AG10803 (cell line): ENCODE measurements around the gene PLEKHA8.

Experiments
- DNase-seq: peaks from one replicate; pipeline ENCODE4 v3.0.0; 2010; ENCODE audit warnings: low read depth
- H3K4me3 ChIP-seq: 2 replicates; pipeline ENCODE4 v1.5.1; 2011; ENCODE audit warnings: mild to moderate bottlenecking, low read length, control low read depth
- TF ChIP-seq, protein P1 (sequence below): conservative IDR thresholded peaks from 2 replicates; pipeline ENCODE4 v1.5.1; 2011; ENCODE audit warnings: mild to moderate bottlenecking, low read length, control low read depth, inconsistent platforms

PLEKHA8 gene

DNA sequence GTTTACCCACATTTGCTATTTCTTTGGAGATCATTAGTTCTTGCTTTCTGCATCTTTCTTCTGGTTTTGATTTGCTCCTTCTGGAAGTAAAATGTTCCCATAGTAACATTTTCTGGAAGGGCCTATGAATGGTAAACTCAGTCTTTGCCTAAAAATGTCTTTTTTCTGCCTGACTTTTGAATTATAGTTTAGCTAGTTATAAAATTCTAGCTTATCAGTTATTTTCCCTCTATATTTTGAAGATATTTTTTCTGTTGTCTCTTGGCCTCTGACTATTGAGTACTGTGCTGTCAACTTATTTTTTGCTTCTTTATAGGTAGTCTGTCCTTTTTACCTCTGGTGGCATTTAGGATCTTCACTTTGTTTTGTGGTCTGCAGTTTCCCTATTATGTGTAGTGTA is 84.9 kb downstream of the PLEKHA8 start:
- TF ChIP-seq, protein P1, sequence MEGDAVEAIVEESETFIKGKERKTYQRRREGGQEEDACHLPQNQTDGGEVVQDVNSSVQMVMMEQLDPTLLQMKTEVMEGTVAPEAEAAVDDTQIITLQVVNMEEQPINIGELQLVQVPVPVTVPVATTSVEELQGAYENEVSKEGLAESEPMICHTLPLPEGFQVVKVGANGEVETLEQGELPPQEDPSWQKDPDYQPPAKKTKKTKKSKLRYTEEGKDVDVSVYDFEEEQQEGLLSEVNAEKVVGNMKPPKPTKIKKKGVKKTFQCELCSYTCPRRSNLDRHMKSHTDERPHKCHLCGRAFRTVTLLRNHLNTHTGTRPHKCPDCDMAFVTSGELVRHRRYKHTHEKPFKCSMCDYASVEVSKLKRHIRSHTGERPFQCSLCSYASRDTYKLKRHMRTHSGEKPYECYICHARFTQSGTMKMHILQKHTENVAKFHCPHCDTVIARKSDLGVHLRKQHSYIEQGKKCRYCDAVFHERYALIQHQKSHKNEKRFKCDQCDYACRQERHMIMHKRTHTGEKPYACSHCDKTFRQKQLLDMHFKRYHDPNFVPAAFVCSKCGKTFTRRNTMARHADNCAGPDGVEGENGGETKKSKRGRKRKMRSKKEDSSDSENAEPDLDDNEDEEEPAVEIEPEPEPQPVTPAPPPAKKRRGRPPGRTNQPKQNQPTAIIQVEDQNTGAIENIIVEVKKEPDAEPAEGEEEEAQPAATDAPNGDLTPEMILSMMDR = no peak
- no peak for DNase-seq

GRCh38 chr7:30114536-30115238 is 86.5 kb downstream of the PLEKHA8 start:
- TF ChIP-seq, protein P1 = no peak
- no peak for DNase-seq
- no peak overlapping the region for H3K4me3 ChIP-seq

More for the DNA sequence above, 84.9 kb downstream of the PLEKHA8 start:
- no peak overlapping the region for H3K4me3 ChIP-seq

DNA sequence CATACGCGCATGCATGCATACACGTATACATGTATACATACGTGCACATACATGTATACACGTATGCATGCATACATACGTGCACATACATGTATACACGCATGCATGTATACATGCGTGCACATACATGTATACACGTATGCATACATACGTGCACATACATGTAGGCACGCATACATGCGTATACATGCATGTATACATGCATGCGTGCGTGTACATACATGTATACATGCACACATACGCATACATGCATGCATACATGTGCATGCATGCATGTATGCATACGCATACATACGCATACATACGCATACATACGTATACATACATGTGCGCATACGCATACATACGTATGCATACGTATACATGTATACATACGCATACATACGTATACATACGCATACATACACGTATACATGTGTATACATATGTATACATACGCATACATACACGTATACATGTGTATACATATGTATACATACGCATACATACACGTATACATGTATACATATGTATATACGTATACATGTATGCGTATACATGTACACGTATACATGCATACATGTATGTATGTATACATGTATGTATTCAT is 87.6 kb downstream of the PLEKHA8 start:
- no peak for DNase-seq
- TF ChIP-seq, protein P1 = no peak
- H3K4me3 ChIP-seq = no peak overlapping the region

GRCh38 chr7:30116771-30117170 is 88.6 kb downstream of the PLEKHA8 start:
- TF ChIP-seq, protein P1 = no peak
- H3K4me3 ChIP-seq = peak overlapping the region; percentile 18; the same call in 1 of the 2 replicates
- DNase-seq = peak; percentile 85

- no peak overlapping the region for H3K4me3 ChIP-seq
- TF ChIP-seq, protein P1 = no peak
- DNase-seq = no peak
Measured at GRCh38 chr7:30117896-30118295, 89.7 kb downstream of the PLEKHA8 start.

DNA sequence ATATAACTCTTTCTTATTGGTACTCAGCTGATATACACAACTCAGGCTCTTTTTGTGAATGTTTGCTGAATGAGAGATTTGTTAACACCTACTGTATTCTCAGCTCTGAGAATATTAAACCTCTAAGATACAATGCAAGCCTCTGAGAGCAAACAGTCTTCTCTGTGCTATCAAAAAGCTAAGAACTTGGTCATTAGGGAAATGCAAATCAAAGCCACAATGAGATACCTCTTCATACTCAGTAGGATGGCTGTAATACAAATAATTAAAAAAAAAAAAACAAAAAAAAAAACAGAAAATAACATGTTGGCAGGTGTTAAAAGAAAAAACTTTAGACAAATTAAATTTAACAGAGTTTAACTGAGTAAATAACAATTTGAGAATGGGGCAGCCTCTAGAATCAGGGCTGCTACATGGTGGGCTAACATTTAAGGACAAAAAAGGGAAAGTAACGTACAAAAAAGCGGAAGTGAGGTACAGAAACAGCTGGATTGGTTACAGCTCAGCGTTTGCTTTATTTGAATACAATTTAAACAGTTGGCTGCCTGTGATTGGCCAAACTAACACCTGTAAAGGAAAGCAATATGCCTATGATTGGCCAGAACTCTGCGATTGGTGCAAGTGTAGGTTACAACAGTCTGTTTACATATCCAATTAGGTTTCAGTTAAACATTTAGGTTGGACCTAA is 91.8 kb downstream of the PLEKHA8 start:
- DNase-seq = no peak
- H3K4me3 ChIP-seq = no peak overlapping the region
- TF ChIP-seq, protein P1 = no peak
